ENCODE results near the gene ITGB3.

GRCh38 chr17:47238321-47239010 lies 15.2 kb upstream of the ITGB3 start:
- TF ChIP-seq CTCF (IDR thresholded peaks at IDR 0.05) (no peak), POLR2A (IDR thresholded peaks at IDR 0.05) (no peak)
